Tongue (tissue), 2 donors: Measurements from ENCODE around the gene FSIP2. TPM values are rescaled to one million over a fixed set of nuclear protein-coding genes. Genes with fewer than 3 reads are reported as not detected.
"Not testable (repeated sequence)": the region's sequence is repeated elsewhere in the genome, so short reads cannot be mapped to it uniquely, and the experiment has no call there.

ENCODE experiments used
- DNase-seq: peaks from one replicate; pipeline ENCODE4 v3.0.0-alpha.2; 2015
- total RNA-seq: library from RNA; depleted of rRNA; stranded (reverse); fragments of >200 nt; gene quantifications from one replicate; pipeline ENCODE4 v1.2.3, GENCODE V29; 2014

Gene FSIP2
- total RNA-seq, 1 donor from 2014 or later: 3.1 TPM

DNA sequence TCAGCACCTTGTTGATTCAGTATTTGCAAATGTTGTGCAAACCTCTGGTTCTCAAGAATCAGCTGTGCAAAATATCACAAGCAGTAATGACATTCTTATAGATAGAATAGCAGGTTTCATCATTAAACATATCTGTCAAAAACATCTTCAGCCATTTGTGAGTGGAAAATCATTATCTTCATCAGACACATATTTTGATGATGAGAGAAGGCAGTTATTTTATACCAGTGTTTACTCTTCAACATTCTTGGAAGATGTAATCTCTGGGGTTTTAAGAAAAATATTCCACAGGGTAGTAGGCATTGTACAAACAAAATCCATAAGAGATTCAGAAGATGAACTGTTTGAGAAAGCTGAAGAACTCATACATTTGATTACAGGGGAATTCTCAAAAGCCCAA, 64.3 kb downstream of the FSIP2 start:
- DNase-seq: no peak

GRCh38 chr2:185806783-185807182, 68.2 kb downstream of the FSIP2 start:
- no peak for DNase-seq

DNA sequence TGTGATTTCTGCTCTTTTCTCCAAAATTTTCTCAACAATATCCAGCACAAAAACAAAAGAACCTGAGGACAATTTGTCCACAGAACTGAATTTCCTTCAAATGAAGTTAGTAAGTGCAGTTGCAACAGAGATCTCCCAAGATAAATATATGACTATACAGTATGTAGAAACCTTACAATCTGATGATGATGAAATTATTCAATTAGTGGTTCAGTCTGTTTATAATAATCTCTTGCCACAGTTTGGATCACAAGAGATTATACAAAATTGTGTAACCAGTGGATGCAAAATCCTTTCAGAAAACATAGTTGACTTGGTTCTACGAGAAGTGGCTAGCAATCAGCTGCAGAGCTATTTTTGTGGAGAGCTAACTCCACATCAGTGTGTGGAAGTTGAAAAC, 68.7 kb downstream of the FSIP2 start:
- no peak for DNase-seq

- DNase-seq: no peak
These were observed 73.0 kb downstream of the FSIP2 start for GRCh38 chr2:185811580-185811979.

DNA sequence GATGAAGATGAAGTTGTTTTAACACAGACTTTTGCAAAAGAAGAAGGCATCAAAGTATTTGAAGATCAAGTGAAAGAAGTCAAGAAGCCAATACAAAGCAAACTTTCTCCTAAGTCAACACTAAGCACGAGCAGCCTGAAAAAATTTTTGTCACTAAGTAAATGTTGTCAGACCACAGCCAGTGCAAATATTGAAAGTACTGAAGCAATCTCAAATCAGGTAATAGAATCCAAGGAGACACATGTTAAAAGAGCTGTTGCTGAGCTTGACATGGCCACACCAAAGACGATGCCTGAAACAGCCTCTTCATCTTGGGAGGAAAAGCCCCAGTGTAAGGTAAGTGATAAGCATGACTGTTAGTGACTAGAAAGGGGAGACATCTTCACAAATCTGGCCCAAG, 75.1 kb downstream of the FSIP2 start:
- DNase-seq: no peak

DNA sequence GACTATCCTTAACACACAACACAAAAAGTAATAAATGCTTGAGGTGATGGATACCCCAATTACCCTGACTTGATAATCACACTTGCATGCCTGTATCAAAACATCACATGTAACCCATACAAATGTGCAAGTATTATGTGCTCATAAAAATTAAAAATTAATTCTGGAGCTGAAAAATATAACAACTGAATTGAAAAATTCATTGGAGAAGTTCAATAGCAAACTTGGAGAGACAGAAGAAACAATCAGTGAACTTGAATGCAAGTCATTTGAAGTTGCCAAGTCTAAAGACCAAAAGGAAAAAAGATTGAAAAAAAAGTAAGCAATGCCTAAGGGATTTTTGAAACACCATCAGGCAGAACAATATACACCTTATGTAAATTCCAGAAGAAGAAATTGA, 79.4 kb downstream of the FSIP2 start:
- DNase-seq: no peak

DNA sequence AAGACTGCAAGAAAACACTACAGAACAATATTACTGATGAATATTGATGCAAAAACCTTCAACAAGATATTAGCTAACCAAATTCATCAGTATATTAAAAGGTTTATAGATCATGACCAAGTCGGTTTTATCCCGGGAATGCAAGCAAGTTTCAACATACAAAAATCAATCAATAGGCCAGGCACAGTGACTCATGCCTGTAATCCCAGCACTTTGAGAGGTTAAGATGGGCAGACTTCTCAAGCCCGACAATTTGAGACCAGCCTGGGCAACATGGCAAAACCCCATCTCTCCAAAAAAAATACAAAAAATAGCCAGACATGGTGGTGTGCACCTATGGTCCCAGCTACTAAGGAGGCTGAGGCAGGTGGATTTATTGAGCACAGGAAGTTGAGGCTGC, 82.9 kb downstream of the FSIP2 start:
- no peak for DNase-seq

GRCh38 chr2:185823773-185824172, 85.2 kb downstream of the FSIP2 start:
- no peak for DNase-seq

- no peak for DNase-seq
These were observed 87.0 kb downstream of the FSIP2 start for GRCh38 chr2:185825557-185825956.

- no peak for DNase-seq
These were observed 89.7 kb downstream of the FSIP2 start for GRCh38 chr2:185828326-185828725.

- no peak for DNase-seq
These were observed 95.3 kb downstream of the FSIP2 start for GRCh38 chr2:185833864-185834263.

DNA sequence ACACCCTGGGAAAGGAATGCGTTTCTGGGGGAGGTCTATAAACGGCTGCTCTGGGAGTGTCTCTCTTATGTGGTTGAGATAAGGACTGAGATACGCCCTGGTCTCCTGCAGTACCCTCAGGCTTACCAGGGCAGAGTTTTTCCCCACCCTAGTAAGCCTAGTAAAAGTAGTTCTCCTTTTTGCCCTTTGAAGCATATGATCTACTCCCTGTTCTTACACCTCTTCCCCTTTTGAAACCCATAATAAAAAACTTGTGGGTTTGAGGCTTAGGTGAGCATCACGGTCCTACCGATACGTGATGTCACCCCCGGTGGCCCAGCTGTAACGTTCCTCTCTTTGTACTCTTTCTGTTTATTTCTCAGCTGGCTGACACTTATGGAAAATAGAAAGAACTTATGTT, 97.4 kb downstream of the FSIP2 start:
- no peak for DNase-seq

DNA sequence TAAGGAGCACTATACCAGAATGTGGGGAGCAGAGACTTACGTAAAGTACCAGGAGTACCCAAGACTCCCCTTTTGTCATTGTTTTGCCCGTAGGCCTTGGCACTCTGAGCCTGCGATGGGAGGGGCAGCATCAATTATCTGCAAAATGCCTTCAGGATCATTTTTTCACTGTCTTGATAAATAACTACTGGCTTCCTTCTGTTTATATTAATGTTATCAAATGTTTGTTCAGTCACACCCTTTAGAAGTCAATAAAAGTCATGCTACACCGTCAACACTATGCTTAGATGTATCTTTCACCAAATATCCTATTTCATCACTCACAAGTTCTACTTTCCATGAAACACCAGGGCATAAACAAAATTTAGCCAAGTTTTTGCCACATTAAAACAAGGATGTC, 116.3 kb downstream of the FSIP2 start:
- DNase-seq: no peak

DNA sequence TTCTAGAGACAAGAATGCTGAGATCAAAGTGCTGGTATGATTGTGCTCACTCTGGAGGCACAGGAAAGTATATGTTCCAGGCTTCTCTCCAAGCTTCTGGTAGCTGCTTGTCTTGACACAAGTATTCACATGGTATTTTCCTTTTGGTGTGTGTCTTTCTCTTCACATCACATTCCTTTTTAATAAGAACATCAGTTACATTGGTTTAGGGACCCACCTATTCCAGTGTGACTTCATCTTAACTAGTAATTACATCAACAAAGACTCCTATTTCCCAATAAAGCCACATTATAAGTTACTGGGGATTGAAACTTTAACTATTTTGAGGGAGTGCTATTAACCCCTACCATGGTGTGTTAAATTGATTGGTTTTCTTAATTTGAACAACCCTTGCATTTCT, 119.1 kb downstream of the FSIP2 start:
- DNase-seq: no peak

DNA sequence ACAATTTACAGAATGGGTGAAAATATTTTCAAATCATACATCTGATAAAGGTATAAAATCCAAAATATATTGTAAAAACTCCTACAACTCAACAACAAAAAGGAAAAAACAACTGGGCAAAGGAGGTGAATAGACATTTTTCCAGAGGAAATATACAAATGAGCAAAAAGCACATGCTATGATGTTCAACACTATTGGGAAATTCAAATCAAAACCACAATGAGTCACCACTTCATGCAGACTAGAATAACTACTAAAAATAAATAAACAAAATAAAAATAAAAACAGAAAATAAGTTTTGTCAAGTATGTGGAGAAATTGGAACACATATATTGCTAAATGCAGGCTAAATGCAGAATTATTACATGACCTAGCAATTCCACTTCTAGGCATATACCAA, 120.9 kb downstream of the FSIP2 start:
- DNase-seq: no peak

GRCh38 chr2:185860321-185860720, 121.7 kb downstream of the FSIP2 start:
- no peak for DNase-seq

DNA sequence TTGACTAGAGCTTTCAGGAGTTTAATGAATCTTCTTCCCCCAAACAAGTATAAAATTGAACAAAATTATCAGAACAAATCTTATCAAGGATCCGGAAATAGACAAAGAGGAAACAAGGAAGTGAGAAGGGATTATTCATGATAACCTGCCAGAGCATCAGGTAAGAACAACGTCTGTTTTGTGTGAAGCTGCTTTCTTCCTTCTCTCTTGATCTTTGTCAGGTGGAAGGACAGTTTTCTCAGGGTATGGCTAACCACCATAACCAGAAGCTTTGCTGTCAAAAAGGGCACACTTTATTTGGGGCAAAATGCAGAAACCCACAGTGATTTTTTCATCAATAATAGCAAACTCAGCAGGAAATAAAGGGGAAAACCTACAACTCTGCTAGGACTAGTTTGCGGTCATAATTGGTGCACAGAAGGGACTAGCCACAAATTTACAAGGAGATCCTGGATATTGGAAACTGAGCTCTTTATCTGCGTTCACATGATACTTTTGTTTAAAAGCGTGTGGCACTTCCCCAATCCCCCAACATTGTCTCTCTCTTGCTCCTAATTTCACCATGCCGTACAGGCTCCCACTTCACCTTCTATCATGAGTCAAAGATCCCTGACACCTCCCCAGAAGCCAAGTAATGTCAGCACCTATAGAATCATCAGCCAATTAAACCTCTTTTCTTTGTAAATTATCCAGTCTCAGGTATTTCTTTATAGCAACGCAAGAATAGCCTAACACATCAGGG, 124.2 kb downstream of the FSIP2 start:
- no peak for DNase-seq

- DNase-seq: not testable (repeated sequence)
These were observed 126.1 kb downstream of the FSIP2 start for GRCh38 chr2:185864468-185865260.

- DNase-seq: no peak
These were observed 136.7 kb downstream of the FSIP2 start for GRCh38 chr2:185875136-185875931.

DNA sequence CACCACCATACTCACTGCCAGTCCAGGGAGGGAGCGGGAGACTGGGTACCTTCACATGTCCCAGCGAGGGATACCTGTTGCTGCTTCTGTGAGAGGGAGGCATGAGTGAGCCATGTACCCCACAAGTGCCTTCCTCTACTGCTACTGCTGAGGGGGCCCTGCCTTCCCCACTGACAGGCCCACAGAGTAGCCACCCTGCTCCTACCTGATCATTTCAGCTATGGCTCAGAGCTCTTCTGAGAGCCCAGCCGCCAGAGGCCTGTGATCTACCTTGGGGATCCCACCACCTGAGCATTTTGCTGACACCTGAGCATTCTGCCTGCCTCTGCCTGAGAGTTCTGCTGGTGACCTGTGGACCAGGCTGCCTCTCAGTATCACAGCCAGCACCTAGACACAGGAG, 137.6 kb downstream of the FSIP2 start:
- no peak for DNase-seq

- DNase-seq: no peak
These were observed 141.8 kb downstream of the FSIP2 start for GRCh38 chr2:185880396-185880795.
